PC-3 (cell line): Measurements from ENCODE around the gene SLC7A1.

Source experiments
- CTCF ChIP-seq: fragments of 300-600 bp; sonication (generic); conservative IDR thresholded peaks from 2 replicates; pipeline ENCODE4 v1.5.1; 2017; ENCODE audit warnings: antibody characterized with exemption, low read depth, mild to moderate bottlenecking, low read length
- EZH2 ChIP-seq: fragments of 300-600 bp; sonication (generic); IDR thresholded peaks from one replicate; pipeline ENCODE4 v1.6.1; 2017; ENCODE audit warnings: antibody characterized with exemption, mild to moderate bottlenecking, low read length; ENCODE audit not compliant: unreplicated experiment

- TF ChIP-seq CTCF (no peak), EZH2 (no peak)
These were observed 58.6 kb downstream of the SLC7A1 start for GRCh38 chr13:29536853-29537252.
